Measurements from ENCODE around the gene INPP5J. TPM values are rescaled to one million over a fixed set of nuclear protein-coding genes. Genes with fewer than 3 reads are reported as not detected.

INPP5J gene
- total and polyA plus RNA-seq, 2 donors, result 0.32 to 1.5 TPM

DNA sequence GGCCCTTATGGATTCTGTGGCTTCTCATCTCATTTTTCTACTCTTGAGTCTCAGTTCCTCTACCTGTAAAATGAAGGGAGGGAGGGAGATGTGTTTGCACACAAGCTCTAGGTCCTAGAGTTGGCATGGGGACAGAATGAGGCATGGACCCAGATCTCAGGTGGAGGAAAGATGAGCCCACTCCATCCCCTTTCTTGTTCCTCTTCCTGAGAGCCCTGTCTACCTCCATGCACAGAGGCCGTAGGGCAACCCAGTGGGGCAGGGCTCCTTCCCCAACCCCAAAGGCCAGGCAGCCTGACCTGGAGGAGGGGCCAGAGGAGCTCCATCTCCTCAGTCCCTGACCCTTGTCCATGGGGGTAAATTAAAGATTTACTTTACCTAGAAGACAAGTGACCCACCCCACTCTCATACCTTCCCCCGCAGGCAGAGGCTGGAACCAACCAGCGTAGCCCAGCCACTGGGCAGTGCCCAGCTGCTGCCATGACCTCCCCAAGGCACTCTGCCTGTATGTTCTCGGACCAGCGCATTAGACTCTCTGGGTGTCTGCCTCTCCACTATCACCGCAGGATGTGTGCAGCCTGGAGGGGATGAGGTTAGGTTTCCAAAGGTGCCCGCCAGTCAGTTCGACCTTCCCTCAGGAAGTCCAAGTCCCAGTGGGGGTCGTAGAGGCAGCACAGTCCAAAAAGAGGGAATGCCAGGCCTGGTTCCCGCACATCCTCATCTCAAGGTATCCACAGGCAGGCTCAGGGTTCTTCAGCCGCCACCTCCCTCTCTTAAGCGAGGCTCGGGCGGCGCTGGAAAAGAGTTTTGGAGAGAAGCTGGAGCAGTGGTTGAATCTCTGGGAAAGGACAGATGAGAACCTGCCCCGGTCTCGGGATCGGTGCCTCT, 38.6 kb upstream of the INPP5J start:
- DNase-seq (ENCODE audit: extremely low spot score), result no peak
- H3K4me3 ChIP-seq (ENCODE audit: low read depth, low read length), result peak overlapping the region; percentile 49
- H3K27ac ChIP-seq (ENCODE audit: low read depth), result peak overlapping the region; percentile 38
- no peaks in the 10 kb centered on the region for H3K4me1 ChIP-seq (ENCODE audit: insufficient read depth)
- WGBS, result 11% methylated on average over 18 of the region's 18 CpGs
- no peaks in the 10 kb centered on the region for H3K36me3 ChIP-seq (ENCODE audit: insufficient read depth)

- H3K36me3 ChIP-seq (ENCODE audit: insufficient read depth), result no peaks in the 10 kb centered on the region
- H3K4me3 ChIP-seq (ENCODE audit: low read depth, low read length), result peak overlapping the region; percentile 49
- peak overlapping the region; percentile 83 for H3K27ac ChIP-seq (ENCODE audit: low read depth)
- no peaks in the 10 kb centered on the region for H3K4me1 ChIP-seq (ENCODE audit: insufficient read depth)
- DNase-seq (ENCODE audit: extremely low spot score), result no peak
- under 1% methylated on average over 69 of the region's 69 CpGs for WGBS
Measured at GRCh38 chr22:31084811-31085492, 37.8 kb upstream of the INPP5J start.

GRCh38 chr22:31085493-31085824, 37.3 kb upstream of the INPP5J start:
- DNase-seq (ENCODE audit: extremely low spot score), result no peak
- Histone ChIP-seq H3K4me3 (ENCODE audit: low read depth, low read length) (peak overlapping the region; percentile 49), H3K36me3 (ENCODE audit: insufficient read depth) (no peaks in the 10 kb centered on the region), H3K27ac (ENCODE audit: low read depth) (peak overlapping the region; percentile 83), H3K4me1 (ENCODE audit: insufficient read depth) (no peaks in the 10 kb centered on the region)
- 10% methylated on average over 13 of the region's 13 CpGs for WGBS

GRCh38 chr22:31085928-31086327, 36.8 kb upstream of the INPP5J start:
- no peak overlapping the region for H3K27ac ChIP-seq (ENCODE audit: low read depth)
- DNase-seq (ENCODE audit: extremely low spot score), result no peak
- no peaks in the 10 kb centered on the region for H3K36me3 ChIP-seq (ENCODE audit: insufficient read depth)
- H3K4me1 ChIP-seq (ENCODE audit: insufficient read depth), result no peaks in the 10 kb centered on the region
- no peak overlapping the region for H3K4me3 ChIP-seq (ENCODE audit: low read depth, low read length)
- WGBS, result 59% methylated on average over 3 of the region's 3 CpGs

DNA sequence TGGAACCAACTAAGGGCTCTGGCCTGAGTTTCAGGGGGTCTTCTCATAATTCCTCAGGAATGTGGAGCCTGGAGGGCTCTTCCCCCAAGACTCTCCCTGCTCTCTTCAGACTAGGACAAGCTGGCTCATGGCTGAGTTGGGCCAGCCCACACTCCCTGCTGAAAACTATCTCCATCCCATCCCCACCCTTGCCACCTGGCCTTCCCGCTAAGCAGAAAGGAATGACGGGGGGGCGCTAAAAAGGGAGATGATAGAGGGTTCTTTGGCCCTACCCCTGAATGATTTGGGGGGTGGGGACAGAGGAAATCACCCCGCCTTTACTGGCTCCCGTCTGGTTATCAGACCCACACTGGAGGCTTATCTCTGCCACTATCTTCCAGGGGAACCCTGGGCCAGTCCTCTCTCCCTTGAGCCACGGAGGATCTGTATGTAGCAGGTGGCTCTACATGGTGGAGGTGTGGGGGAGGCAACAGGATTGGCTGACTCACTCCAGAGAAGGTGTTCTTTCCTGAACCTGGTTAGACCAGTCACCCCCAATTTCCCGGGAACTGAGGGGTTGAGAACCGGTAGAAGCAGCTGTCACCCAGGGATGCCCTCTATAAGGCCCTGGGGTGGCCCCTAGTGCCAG, 35.9 kb upstream of the INPP5J start:
- H3K27ac ChIP-seq (ENCODE audit: low read depth), result no peak overlapping the region
- 44% methylated on average over 8 of the region's 8 CpGs for WGBS
- H3K36me3 ChIP-seq (ENCODE audit: insufficient read depth), result no peaks in the 10 kb centered on the region
- H3K4me1 ChIP-seq (ENCODE audit: insufficient read depth), result no peaks in the 10 kb centered on the region
- DNase-seq (ENCODE audit: extremely low spot score), result no peak
- no peak overlapping the region for H3K4me3 ChIP-seq (ENCODE audit: low read depth, low read length)

- no peaks in the 10 kb centered on the region for H3K36me3 ChIP-seq (ENCODE audit: insufficient read depth)
- no peak overlapping the region for H3K27ac ChIP-seq (ENCODE audit: low read depth)
- DNase-seq (ENCODE audit: extremely low spot score), result no peak
- no peak overlapping the region for H3K4me3 ChIP-seq (ENCODE audit: low read depth, low read length)
- 73% methylated on average over 21 of the region's 21 CpGs for WGBS
- H3K4me1 ChIP-seq (ENCODE audit: insufficient read depth), result no peaks in the 10 kb centered on the region
Measured at GRCh38 chr22:31087744-31088215, 35.0 kb upstream of the INPP5J start.

- H3K4me3 ChIP-seq (ENCODE audit: low read depth, low read length), result no peak overlapping the region
Measured at GRCh38 chr22:31088233-31088986, 34.4 kb upstream of the INPP5J start.

GRCh38 chr22:31089160-31090100, 33.3 kb upstream of the INPP5J start:
- no peak for DNase-seq (ENCODE audit: extremely low spot score)
- H3K36me3 ChIP-seq (ENCODE audit: insufficient read depth), result no peaks in the 10 kb centered on the region
- no peak overlapping the region for H3K4me3 ChIP-seq (ENCODE audit: low read depth, low read length)
- no peaks in the 10 kb centered on the region for H3K4me1 ChIP-seq (ENCODE audit: insufficient read depth)
- H3K27ac ChIP-seq (ENCODE audit: low read depth), result no peak overlapping the region
- 57% methylated on average over 9 of the region's 9 CpGs for WGBS

More at GRCh38 chr22:31088233-31088986, 34.4 kb upstream of the INPP5J start:
- Histone ChIP-seq H3K4me1 (ENCODE audit: insufficient read depth) (no peaks in the 10 kb centered on the region), H3K36me3 (ENCODE audit: insufficient read depth) (no peaks in the 10 kb centered on the region), H3K27ac (ENCODE audit: low read depth) (peak overlapping the region; percentile 28)
- WGBS, result 66% methylated on average over 26 of the region's 26 CpGs
- DNase-seq (ENCODE audit: extremely low spot score), result no peak

GRCh38 chr22:31090217-31091085, 32.3 kb upstream of the INPP5J start:
- H3K36me3 ChIP-seq (ENCODE audit: insufficient read depth), result no peaks in the 10 kb centered on the region
- WGBS, result 53% methylated on average over 15 of the region's 15 CpGs
- H3K27ac ChIP-seq (ENCODE audit: low read depth), result peak overlapping the region; percentile 23
- H3K4me3 ChIP-seq (ENCODE audit: low read depth, low read length), result no peak overlapping the region
- no peak for DNase-seq (ENCODE audit: extremely low spot score)
- no peaks in the 10 kb centered on the region for H3K4me1 ChIP-seq (ENCODE audit: insufficient read depth)

- peak overlapping the region; percentile 11 for H3K27ac ChIP-seq (ENCODE audit: low read depth)
- 54% methylated on average over 29 of the region's 29 CpGs for WGBS
Measured at GRCh38 chr22:31091106-31091975, 31.4 kb upstream of the INPP5J start.

DNA sequence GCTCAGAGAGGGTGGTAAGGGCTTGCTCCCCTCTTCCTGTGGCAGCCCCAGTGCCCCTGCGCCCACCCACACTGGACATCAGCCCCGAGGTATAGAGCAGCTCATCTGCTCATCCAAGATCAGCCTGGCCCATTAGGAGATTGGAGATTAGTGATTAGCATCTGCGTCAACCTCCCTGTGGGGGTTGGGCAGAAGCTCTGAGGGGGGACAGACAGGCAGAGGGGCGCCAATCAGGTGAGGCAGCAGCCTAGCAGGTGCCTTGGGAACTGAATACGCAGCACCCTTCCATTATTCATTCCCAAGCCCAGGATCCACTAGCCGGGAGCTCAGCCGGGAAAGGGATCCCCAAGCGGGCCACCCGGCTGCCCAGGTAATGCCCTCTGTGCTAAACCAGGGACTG, 30.6 kb upstream of the INPP5J start:
- DNase-seq (ENCODE audit: extremely low spot score), result no peak
- Histone ChIP-seq H3K27ac (ENCODE audit: low read depth) (no peak overlapping the region), H3K36me3 (ENCODE audit: insufficient read depth) (no peaks in the 10 kb centered on the region), H3K4me3 (ENCODE audit: low read depth, low read length) (no peak overlapping the region), H3K4me1 (ENCODE audit: insufficient read depth) (no peaks in the 10 kb centered on the region)
- 72% methylated on average over 9 of the region's 9 CpGs for WGBS

More at GRCh38 chr22:31091106-31091975, 31.4 kb upstream of the INPP5J start:
- H3K4me3 ChIP-seq (ENCODE audit: low read depth, low read length), result no peak overlapping the region
- no peaks in the 10 kb centered on the region for H3K36me3 ChIP-seq (ENCODE audit: insufficient read depth)
- no peaks in the 10 kb centered on the region for H3K4me1 ChIP-seq (ENCODE audit: insufficient read depth)
- no peak for DNase-seq (ENCODE audit: extremely low spot score)

All from urinary bladder (tissue), 4 donors.